AG09319 (cell line): ENCODE data around the gene C3.

Experiments used
- DNase-seq: peaks from one replicate; pipeline ENCODE4 v3.0.0-alpha.2; 2010; ENCODE audit warnings: low read depth; ENCODE audit errors: extremely low read depth
- TF ChIP-seq, protein P1 (sequence below): IDR thresholded peaks from 2 replicates; pipeline ENCODE4 v1.5.1; 2011; ENCODE audit warnings: low read depth, mild to moderate bottlenecking, inconsistent platforms, low read length, moderate library complexity

The C3 gene

DNA sequence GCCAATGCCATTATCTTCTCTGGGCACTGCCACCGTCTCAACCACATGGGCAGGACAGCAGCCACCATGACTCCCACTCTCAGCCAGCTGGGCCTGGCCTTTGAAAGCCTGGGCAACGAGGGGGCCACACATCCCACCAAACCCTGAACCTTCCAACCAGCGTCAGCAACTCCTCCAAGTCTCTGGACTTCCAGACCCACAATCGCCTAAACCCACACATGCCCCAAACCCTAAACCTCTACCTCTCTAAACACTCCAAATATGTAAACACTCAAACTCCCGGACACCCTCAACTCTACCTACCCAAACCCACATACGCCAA lies 949 bp downstream of the C3 start:
- TF ChIP-seq, protein P1, sequence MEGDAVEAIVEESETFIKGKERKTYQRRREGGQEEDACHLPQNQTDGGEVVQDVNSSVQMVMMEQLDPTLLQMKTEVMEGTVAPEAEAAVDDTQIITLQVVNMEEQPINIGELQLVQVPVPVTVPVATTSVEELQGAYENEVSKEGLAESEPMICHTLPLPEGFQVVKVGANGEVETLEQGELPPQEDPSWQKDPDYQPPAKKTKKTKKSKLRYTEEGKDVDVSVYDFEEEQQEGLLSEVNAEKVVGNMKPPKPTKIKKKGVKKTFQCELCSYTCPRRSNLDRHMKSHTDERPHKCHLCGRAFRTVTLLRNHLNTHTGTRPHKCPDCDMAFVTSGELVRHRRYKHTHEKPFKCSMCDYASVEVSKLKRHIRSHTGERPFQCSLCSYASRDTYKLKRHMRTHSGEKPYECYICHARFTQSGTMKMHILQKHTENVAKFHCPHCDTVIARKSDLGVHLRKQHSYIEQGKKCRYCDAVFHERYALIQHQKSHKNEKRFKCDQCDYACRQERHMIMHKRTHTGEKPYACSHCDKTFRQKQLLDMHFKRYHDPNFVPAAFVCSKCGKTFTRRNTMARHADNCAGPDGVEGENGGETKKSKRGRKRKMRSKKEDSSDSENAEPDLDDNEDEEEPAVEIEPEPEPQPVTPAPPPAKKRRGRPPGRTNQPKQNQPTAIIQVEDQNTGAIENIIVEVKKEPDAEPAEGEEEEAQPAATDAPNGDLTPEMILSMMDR, result no peak
- no peak for DNase-seq

DNA sequence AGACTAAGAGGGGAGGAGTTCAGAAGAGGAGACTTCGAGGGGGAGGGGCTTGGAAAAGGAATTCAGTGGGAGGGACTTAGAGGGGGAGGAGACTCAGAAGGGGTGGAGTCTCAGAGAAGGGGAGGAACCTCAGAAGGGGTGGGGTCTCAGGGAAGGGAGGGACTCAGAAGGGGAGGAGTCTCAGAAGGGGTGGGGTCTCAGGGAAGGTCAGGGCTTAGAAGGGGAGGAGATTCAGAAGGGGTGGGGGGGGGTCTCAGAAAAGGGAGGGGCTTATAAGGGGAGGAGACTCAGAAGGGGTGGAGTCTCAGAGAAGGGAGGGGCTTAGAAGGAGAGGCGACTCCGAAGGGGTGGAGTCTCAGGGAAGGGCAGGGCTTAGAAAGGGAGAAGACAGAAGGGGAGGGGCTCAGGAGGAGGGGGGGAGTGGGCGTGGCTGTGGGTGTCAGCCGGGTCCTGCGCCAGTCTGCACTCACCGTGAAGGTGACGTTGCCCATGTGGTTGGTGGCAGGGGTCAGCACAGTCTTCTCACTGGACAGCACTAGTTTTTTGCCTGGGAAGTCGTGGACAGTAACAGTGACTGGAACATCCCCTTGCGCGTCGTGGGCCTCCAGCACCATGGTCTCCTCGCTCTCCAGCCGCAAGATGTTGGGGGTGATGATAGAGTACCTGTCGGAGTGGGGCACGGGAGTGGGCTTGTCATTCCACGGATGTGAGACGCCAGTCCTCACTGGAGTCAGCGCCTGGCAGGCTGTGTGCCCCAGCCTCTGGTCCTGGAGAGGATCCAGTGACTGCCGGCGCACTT lies 1.5 kb downstream of the C3 start:
- TF ChIP-seq, protein P1, result no peak
- DNase-seq, result no peak

DNA sequence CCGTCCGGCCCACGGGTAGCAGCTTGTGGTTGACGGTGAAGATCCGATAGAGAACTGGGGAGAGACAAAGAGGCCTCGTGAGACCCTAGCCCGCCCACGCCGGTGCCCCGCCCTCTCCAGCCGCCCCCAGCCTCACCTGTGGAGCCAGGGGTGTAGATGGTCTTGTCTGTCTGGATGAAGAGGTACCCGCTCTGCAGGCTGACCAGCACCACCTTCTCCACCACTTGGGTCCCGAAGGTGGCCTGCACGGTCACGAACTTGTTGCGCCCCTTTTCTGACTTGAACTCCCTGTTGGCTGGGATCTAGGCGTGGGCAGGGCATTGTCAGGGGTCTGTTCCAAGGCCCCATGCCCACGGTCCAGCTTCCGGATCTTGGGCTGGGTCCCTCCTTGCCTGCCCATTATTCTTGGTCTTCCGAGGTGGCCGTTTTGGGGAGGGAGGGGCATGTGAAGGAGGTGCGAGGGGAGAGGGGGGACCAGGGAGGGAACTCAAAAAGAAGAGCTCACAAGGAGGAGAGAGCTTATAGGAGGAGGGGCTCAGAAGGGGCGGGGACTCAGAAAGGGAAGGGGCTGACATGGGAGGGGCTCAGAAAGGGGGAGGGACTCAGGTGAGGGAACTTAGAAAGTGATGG lies 2.2 kb downstream of the C3 start:
- no peak for DNase-seq
- TF ChIP-seq, protein P1, result no peak

DNA sequence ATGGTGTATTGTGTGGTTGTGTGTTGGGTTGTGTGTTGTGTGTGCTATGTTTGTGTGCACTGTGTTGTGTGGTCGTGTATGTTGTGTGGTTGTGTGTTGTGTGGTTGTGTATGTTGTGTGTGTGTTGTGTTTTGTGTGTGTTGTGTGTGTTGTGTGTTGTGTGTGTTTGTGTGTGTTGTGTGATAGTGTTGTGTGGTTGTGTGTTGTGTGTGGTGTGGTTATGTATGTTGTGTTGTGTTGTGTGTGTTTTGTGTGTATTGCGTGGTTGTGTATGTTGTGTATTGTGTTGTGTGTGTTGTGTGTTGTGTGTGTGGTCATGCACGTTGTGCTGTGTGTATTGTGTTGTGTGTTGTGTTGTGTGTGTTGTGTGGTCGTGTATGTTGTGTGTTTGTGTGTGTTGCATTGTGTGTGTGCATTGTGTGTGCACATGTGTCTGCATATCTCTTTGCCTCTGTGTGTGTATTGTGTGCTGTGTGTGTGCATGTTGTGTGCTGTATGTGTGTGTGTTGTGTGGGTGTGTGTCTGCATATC lies 2.9 kb downstream of the C3 start:
- DNase-seq, result no peak
- TF ChIP-seq, protein P1, result no peak

DNA sequence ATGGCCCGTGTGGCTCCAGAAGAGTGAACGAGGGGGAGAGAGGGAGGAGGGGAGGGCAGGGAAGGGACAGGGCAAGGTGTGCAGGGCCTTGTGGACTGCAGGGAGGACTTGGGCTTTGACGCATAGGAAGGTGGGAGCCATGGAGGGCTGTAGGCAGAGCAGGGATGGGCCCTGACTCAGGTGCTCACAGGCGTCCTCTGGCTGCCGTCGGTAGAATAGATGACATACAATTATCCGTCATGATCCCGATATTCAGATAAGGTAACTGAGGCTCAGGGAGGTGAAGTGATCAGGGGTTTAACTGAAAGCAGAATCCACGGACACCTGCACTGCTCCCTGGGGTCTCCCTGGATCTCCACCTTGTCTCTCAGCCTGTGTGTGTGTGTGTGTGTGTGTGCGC lies 3.4 kb downstream of the C3 start:
- no peak for DNase-seq
- TF ChIP-seq, protein P1, result no peak

DNA sequence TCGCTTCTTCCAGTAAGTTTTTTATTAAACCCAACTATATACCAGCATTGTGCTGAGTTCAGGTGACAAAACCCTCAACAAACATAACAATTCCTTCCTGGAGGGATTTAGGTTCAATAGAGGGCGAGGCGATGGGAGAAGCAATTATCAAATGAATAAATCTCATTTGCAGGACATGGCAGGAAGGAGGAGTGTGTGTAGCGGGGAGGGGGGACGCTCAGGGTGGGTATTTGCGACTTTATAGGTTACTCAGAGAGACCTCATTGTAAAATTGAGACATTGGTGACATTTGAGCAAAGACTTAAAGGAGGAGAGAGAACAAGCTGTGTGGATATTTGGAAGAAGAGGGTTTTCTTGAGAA lies 3.9 kb downstream of the C3 start:
- no peak for DNase-seq
- TF ChIP-seq, protein P1, result no peak

DNA sequence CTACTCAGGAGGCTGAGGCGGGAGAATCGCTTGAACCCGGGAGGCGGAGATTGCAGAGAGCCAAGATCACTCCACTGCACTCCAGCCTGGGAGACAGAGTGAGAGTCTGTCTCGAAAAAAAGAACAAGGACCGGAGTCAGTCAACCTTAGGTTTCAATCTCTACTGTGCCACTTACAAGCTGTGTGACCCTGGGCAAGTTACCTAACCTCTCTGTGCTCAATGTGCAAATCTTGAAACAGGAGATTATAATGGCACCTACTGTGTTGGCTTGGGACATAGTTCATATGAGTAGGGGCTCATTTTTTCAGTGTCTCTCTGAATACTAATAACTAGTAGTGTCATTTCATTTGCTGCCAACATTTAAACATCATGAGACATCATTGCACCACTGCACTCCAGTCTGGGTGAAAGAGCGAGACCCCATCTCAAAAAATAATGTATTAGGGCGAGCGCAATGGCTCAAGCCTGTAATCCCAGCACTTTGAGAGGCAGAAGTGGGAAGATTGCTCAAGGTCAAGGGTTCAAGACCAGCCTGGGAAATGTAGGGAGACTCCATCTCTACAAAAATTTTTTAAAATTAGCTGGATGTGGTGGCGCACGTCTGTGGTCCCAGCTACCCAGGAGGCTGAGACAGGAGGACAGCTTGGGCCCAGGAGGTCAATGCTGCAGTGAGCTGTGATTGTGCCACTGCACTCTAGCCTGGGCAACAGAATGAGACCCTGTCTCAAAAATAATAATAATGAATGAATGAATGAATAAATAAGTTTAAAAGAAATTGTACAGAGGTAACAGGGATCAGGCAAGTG lies 5.5 kb downstream of the C3 start:
- no peak for DNase-seq
- TF ChIP-seq, protein P1, result no peak
